EL (cell line): ENCODE data around the gene AFG3L2.
A peak's percentile ranks its signal among the peaks of the same experiment; 100 is the strongest.
"Not testable (repeated sequence)": the region's sequence is repeated elsewhere in the genome, so short reads cannot be mapped to it uniquely, and the experiment has no call there.

Experiments
- DNase-seq: peaks from one replicate; pipeline ENCODE4 v3.0.0-alpha.2; 2016

AFG3L2 gene

DNA sequence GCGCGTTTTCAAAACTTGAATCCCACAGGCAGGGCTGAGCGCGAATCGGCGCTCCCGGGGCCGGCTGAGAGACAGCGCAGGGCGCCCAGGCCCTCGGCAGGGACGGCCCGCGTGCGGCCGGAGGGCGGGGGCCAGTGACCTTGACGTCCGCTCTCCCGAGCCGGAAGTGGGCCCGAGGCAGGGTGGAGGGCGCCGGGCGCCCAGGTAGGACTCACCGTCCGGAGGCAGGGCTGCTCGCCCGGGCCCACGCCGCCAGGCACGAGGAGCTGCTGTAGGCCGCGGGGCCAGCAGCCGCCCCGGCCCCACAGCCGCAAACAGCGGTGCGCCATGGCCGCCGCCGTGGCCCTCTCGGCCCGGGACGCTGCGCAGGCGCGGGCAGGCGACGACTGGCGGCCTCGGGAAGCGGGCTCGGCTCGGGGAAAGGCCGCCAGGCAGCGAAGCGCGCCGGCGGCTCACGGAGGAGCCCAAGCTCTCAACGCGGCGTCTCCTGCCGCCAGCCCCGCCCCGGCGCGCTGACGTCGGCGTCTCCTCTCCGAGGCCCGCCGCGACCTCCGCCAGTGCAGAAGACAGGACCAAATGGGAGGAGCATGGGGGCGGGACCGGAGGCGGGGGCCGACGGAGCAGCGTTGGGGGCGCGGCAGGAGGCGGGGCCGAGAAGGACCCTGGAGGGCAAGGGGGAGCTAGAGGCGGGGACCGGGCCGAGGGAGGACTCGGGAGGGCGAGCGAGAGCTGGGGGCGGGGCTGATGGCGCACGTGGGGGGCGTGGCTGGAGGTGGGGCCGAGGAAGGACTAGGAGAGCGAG is at the start of gene AFG3L2:
AFG3L2 (minus strand) TSS at position 474 of the 802 bp plus-strand sequence; CDS start at position 329, 145 bp downstream.
- DNase-seq, result peak; percentile 100

DNA sequence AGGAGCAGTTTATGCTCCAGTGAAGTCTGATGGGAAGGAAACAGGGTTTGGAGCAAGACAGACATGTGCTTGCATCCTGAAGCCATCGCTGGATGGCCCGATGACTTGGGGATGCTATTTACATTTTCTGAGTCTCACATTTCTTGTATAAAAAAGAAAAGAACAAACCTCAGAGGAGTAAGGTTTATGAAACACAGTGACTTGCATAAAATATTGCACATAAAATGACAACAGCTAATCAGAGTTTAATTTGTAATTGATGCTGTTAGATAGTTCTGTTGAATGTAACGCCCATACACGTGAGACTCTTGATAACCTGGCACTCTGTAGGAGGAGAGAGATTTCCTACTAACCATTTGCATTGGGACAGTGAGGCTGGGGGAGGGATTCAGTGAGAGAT is 47.2 kb upstream of the AFG3L2 start:
- DNase-seq, result no peak

DNA sequence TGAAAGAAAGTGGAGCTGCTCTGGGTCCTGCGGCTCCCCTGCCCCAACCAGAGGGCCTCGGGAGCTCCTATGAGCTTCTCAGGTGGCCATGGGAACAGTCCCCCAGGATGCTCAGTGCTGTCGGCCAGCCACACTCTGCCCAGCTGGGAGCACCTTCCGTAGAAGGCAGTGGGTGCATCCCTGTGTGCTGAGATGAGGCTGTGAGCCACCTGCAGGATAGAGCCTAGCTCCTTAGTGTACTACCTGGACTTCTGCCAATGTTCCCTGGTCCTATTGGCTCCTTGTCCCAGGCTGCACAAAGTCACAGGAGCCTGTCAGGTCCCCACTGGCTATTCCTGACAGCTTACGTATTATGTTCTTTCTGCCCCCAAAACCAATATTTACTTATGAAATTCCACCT is 46.8 kb upstream of the AFG3L2 start:
- DNase-seq, result no peak

DNA sequence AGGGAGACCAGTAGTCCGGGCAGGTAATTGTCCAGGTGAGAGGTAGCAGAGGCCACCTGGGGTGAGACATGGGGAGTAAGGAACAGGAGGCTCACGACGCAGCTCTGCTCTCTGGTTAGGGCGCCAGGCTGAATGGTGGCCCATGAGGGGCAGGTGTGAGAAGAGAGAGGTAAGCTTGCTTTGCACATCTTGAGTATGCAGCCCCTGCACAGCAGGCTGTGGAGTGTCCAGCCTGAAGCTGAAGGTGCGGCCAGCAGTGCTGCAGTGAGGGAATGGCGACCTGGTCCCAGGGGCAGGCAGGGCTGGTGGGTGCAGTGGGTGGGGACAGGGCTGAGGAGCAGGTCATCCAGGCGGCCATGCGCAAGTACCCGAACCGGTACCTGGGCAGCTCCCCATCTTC is 46.4 kb upstream of the AFG3L2 start:
- no peak for DNase-seq

DNA sequence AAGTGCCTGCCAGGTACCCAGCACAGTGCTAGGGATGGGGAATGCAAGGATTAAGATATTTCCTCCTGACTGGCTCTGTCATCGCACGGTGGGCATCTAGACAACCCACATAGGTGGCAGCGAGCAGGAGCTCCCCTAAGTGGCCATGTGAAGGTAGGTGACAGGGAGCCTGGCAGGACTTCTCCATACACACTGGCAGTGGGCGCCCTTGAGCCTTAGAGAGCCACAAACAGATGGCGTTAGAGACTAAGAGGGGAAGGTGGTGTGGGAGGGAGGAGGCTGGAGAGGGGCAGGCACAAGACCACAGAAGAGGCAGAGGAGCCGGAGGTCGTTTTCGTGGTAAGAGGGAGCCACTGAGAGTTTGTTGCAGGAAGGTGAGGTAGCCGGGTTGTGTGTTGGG is 45.9 kb upstream of the AFG3L2 start:
- no peak for DNase-seq

DNA sequence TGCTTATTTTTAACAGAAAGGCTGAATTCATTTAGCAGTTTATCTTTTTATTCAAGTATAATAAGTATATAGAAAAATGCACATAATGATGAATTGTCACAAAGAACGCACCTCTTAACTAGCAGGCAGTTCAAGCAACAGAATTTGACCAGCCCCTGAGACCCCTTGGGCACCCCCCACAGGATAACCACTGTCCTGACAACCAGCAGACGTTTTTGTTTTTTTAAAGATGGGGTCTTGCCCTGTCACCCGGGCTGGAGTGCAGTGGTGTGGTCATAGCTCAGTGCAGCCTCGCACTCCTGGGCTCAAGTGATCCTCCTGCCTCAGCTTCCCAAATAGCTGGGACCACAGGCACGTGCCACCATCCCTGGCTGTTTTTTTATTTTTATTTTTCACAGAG is 44.7 kb upstream of the AFG3L2 start:
- no peak for DNase-seq

DNA sequence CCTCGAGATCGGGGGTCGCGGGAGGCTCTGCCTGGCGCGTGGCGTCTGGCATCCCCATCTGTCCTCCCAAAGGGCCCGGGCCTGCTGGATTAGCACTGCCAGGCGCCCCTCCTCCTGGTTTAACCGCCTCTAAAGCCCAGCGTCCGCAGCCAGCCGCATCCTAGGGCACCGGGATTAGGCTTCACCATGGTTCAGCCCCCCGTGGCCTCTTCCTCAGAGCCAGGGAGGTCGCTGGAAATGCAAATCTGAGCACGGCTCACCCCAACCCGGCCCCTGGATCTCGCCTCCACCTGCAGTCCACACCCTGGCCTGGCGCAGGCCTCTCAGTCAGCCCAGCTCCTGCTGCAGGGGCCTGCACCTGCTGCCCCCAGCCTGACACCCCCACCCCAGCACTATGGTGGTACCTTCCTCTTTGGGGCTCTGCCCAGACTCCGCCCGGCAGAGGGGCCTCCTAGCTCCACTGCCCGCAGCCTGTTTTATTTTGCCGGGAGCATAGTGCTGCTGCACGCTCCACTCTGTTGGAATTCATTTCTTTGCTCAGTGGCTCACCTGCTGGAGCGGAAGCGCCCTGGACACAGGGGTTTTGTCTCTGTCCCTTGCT is 43.9 kb upstream of the AFG3L2 start:
- no peak for DNase-seq

DNA sequence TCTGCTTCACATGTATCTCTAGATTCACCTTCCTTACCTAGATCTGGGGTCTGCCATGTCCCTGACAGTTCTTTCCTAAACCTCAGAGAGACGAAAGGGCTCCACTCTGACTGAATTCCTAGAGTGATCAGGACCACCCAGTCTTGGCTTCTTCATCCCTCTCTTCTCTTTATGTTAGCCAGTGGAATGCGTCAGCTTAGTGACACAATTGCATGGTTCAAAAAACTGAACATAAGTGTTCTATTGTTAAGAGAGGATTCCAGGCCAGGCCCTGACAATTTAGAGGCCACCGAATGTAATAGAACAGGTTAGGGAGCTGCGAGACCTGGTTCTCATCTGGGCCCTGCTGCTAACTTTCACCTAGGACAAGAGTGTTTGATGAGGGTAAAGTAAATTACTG is 40.7 kb upstream of the AFG3L2 start:
- DNase-seq, result no peak

DNA sequence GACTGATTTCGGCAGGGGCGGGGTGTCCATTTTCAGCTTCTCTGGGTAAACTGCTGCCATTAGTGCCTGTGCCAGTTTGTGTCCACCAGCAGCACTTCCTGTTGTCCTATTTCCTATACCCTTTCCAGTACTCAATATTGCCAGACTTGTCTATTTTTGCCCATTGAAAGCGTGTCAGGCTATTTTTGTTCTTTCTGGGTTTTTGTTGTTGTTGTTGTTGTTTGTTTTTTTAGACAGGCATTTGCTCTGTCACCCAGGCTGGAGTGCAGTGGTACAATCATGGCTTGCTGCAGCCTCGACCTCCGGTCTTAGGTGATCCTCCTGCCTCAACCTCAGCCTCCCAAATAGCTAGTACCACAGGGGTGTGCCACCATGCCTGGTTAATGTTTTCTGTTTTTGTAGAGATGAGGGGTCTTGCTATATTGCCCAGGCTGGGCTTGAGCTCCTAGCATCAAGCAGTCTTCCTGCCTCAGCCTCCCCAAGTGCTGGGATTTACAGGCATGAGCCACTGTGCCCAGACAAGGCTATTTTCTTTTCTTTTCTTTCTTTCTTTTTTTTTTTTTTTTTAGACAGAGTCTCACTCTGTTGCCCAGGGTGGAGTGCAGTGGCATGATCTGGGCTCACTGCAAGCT is 39.2 kb upstream of the AFG3L2 start:
- DNase-seq, result no peak

DNA sequence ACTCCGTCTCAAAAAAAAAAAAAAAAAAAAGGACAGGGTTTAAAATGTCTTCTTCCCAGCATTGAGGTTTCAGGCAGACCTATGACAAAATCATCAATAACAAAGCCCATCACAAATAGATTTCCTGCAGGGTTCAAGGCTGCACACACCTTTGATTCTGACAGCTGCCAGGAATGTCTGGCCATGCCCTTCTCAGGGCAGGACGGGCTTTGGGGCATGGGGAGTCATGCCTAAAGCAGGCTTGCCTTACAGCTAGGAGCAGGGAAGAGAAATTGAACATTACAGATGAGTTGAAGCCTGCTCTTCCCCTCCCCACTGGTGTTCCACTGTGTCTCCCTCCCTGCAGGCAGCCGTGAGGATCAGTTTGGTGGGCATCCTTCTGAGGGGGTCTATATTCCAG is 34.4 kb upstream of the AFG3L2 start:
- DNase-seq, result no peak

DNA sequence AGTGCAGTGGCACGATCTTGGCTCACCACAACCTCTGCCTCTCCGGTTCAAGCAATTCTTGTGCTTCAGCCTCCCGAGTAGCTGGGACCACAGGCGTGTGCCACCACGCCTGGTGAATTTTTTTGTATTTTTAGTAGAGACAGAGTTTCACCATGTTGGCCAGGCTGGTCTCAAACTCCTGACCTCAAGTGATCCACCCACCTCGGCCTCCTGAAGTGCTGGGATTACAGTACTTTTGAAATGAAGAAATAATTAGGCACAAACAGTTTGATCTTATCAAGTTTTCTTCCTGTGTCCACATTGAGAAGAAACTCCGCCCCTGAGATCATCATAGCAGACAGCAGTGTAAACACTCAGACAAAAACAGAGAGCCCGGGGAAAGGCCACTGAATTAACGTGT is 33.7 kb upstream of the AFG3L2 start:
- DNase-seq, result not testable (repeated sequence)

DNA sequence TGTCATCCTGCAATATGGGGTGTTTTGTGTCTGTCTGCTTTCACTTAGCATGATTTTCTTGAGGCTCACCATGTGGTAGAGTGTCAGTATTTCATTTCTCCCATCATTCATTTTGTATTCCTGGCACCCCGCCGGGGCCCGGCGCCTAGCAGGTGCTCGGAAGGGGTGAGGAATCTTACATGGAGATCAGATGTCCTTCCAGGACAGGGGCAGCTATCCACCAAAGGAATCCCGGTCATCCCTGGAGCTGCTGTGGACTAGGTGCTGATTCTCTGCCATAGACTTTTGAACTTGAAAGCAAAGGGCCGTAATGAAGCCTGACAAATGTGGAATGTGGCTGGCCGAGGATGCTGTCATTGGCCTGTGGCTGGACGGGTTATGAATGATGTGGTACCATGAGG is 33.1 kb upstream of the AFG3L2 start:
- DNase-seq, result peak; percentile 25

DNA sequence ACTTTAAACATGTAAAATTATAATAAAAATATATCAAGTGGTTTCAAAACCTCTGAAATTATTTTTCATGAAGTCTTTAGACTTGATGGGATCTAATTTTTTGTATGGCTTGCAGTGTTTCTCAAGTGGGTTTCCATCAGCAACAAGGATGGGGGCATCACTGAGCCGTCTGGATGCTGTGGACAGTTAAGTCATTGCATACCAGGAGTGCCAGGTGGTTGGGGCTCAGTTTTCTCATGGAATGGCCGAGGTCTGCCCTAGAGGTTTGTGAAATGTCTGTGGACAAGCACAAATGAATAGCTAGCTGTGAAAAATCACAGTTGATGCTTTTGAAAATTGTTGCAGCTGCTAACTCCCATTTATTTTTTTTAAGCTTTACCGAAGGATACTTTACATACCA is 32.4 kb upstream of the AFG3L2 start:
- DNase-seq, result peak; percentile 37

DNA sequence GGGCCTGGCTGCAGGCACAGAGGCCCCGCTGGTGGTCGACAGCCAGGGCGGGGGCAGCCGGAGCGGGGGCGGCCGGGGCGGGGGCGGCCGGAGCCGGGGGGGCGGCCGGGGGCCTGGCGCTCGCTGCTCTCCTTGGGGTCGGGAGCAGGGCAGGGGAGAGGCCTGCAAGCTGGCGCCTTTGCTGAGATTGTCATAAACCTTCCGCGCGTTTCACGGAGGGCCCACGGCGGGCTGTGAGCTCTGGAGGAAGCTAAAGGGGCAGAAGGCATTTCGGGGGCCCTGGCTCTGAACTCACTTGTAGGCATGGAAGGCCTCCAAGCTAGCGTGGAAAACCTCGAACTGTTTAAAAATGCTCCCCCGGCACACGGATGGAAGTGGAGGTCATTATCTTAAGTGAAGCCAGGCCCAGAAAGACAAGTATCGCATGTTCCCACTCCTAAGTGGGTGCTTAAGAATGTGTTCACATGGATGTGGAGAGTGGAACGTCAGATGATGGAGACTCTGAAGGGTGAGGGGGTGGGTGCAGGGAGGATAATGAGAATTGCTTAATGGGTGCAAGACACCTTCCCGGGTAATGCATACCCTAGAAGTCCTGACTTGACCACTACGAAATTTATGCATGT is 31.3 kb upstream of the AFG3L2 start:
- peak; percentile 28 for DNase-seq

DNA sequence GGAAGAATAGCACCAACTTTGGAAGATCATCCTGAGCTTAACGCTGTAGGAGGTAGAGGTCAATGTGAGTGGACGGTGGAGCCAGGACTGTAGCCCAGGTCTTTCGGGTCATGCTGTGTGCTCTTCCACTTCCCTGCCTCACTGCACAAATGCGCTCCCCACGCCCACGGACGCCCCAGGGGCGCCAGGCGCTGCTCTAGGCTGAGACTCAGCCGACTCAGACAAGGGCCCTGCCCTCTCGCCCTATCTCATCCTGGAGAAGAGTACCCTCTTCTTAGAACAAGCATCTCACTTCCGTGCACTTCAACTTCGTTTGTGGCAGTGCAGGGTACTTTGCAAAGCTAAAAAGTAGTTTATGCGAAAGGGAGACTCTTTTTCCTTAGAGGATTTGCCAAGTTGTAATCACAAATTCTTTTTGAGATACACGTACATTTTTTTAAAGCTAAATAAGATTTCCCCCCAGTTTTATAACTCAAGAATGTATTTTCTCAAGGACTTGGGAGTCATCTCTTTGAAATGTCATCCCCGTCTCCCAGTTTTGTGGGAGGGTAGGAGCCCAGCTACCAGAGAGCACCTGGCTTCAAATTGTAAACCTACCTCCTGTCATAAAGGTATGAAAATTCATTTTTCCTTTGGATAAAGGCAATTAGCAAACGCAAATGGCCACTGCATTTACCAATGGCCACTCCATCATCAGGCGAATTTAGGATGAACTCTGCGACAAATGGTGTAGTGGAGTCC is 29.5 kb upstream of the AFG3L2 start:
- no peak for DNase-seq

DNA sequence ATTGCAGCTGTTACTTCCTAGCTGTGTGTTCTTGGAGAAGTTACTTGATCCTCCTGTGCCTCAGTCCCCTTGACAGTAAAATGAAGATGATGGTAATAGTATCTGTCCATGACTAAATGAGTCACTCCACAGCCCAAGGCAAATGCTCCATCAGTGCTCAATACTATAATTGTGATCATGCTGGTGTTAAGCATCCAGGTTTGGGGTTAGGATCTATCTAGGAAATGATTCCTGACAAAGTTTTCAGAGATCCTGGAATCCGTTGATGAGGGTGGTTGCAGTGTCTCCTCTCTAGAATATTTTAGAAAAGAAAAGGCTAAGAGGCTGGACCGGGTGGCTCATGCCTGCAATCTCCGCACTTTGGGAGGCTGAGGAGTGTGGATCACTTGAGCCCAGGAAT is 28.0 kb upstream of the AFG3L2 start:
- DNase-seq, result no peak

DNA sequence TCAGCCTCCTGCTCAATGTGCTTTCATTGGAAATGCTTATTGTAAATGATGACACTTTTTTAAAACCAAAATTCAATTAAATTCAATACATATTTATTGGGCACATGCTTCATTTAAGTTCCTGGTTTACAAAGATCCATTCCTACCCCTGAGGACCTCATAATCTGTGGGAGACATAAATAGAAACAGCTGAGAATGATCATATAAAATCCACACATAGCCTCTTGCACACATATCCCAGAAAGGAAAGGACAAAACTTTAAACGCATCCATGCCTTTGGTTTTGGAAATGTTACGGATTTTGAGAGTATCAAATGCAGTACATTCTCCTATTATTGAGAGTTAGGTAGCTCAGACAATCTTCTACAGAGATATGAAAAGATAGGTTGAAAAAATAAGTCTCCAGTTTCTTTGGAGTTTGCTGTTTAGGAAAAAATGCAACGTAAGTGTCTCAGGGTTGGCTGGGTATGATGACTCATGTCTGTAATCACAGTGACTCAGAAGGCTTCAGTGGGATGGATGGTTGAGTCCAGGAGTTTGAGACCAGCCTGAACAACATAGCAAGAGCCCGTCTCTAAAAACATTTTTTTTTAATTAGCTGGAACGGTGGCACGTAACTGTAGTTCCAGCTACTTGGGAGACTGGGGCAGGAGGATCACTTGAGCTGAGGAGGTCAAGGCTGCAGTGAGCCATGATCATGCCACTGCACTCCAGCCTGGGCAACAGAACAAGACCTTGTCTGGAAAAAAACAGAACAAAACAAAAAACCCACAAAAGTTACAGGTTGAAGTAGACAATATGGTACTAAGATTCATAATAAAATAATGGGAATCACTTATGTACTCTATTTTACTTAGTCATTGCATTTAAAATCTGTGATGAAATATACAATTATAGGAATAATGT is 26.8 kb upstream of the AFG3L2 start:
- peak; percentile 95 for DNase-seq

DNA sequence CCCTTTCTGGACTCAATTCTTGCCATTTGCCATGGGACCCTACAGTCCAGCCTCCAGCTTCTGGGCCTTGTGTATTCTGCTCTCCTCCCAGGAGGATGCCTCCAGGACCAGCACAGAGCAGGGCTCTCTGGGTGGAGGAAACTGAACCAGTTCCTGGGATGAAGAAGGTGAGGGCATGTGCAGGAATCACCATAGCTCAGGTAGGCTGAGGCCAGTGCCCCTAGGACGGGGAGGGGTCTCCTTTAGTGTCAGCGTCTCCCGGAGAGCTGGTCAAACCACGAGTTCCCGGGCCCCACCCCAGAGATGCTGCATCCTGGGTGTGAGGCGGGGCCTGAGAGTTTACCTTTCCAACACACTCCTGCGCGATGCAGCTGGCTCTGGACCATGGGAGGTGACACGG is 24.9 kb upstream of the AFG3L2 start:
- no peak for DNase-seq

DNA sequence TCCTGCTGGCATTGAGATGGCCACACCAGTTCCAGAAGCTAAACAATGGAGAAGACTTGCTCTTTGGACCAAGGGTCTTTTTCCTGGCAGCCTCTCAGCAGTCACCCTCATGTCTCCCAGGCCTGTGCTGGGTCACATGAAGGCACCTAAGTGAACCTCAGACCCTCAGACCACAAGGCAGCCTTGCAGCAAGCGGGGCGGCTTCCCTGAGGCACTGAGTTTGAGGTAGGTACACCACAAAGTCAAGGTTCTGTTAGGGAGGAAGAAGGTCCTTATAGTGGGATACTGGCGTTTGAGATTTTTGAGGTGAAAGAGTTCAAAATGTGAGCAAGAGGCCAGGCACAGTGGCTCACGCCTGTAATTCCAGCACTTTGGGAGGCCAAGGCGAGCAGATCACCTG is 22.2 kb upstream of the AFG3L2 start:
- DNase-seq, result no peak

DNA sequence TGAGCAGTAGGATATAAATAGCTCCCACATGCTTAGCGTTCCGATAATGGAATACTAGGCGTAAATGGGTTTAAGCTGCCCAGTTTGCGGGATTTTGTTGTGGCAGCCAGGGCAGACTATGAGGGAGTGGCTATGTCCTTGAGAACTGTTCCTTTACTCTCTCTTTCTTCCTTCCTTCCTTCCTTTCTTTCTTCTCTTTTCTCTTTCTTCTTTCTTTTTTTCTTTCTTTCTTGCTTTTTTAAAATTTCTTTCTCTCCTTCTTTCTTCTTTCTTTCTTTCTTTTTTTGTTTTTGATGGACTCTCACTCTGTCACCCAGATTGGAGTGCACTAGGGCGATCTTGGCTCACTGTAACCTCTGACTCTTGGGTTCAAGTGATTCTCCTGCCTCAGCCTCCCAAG is 21.6 kb upstream of the AFG3L2 start:
- DNase-seq, result no peak

DNA sequence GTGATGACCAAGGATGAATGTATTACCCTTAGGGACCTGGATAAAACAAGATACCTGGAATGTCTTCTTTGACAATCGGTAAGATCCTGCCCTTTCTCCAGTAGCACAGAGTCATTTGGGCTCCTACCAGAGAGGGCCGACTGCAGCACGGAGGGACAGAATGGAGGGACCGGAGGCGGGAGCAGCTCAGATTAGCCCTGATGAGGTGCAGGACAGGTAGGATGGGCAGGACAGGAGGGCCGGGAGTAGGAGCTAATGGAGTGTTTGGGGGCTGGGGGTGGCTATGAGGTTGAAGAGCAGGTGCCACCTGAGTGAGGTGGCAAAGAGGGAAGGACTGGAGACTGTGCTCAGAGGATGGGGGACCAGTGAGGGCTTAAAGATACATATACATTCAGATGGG is 20.8 kb upstream of the AFG3L2 start:
- no peak for DNase-seq

DNA sequence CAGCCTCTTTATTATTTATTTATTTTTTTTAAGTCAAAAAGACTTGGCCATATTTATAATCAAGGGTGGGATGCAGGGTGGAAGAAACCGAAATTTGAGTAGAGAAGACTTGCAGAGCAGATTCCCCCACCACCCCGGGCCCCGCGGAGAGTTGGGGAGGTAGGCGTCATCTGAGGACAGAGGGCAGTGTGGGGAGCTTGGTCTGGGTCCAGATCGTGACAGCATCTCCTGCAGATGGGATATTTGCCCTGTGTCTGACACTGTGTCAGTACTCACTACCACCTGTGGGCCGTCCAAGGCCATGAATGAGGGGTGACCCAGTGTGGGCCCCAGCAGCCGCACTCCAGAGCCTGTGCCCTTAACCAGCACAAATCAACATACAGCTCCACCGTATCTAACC is 20.2 kb upstream of the AFG3L2 start:
- no peak for DNase-seq
